ENCODE results near the gene ST8SIA1.
A peak's percentile ranks its signal among the peaks of the same experiment; 100 is the strongest.
"Not testable (repeated sequence)": the region's sequence is repeated elsewhere in the genome, so short reads cannot be mapped to it uniquely, and the experiment has no call there.

Gene ST8SIA1

DNA sequence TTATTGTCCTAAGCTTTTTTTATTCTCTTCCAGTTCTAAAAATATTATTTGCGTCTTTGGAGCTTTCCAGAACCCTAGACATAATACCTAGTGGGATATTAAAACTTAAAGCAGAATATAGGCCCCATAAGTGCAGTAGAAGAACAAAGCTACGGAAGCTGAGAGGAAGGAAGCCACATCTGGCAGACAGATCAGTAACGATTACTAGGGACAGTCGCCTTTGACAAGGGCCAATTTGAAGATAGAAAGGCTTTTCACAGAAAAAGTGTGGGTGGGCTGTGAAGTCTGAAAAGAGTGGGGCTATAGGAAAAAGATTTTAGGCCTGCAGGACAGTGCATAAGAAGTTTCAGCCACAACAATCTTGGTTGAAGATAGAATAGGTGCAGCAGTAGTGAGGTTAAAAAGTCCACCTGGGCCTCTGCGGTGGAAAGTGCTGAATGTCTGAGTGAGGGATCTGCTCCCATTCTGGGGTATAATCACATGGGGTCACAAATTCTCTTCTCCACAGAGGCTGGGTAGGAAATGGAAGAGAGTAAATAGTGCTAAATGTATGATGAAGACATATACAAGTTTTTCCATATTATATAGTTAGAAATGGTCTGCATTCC is 174.0 kb downstream of the ST8SIA1 start:
- peak; percentile 45 for DNase-seq

GRCh38 chr12:22149286-22149685 is 185.2 kb downstream of the ST8SIA1 start:
- not testable (repeated sequence) for DNase-seq

- DNase-seq = peak; percentile 60
Observed at GRCh38 chr12:22146686-22147085, 187.8 kb downstream of the ST8SIA1 start.

All from CD4-positive, alpha-beta T cell treated with Interleukin-17A for 1 hour (primary cell).